Fibroblast of pulmonary artery (primary cell): ENCODE measurements around the gene ADGRA3.

ENCODE experiments used
- DNase-seq: peaks from one replicate; pipeline ENCODE4 v3.0.0-alpha.2; 2010; ENCODE audit warnings: low read depth
- H3K4me3 ChIP-seq: replicated peaks from 2 replicates; pipeline ENCODE4 v1.5.1; 2011; ENCODE audit warnings: low read depth, mild to moderate bottlenecking, control low read depth, low read length, moderate library complexity
- CTCF ChIP-seq: IDR thresholded peaks from 2 replicates; pipeline ENCODE4 v1.5.1; 2011; ENCODE audit warnings: mild to moderate bottlenecking, control low read depth, low read length, inconsistent platforms; ENCODE audit errors: missing control alignments

Gene ADGRA3

DNA sequence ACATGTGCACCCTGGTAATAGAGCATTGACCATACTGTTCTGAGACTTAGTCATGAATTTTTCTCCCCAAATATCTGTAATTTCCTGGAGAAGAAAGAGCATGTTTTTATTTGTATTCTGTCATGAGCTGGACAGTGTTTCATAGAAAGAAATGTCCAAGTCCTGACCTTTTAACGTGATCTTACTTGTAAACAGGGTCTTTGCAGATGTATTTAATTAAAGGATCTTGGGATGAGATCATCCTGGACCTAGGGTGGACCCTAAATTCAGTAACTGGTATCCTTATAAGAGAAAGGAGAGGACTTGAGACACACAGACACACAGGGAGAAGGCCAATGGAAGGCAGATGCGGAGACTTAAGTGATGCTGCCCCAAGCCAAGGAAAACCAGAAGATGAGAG, 3.6 kb downstream of the ADGRA3 start:
- no peak for DNase-seq
- TF ChIP-seq CTCF = no peak

DNA sequence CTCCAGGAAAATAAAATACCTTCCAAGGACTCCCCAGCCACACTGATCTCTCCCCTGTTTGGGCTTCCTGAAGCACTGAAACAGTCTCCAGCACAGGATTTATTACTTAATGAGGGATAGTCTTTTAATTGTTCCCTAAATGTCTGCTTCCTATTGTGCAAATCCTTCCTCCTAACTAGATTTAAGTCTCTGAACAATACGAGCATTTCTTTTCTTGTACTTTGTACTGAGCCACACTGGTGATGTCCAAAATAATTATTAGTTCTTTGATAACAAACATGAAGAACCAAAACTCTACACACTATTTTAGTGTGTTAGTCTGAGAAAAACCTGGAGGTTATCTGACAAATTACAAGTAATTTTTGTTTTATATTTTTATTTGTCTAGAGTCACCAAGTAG, 5.1 kb downstream of the ADGRA3 start:
- no peak overlapping the region for H3K4me3 ChIP-seq
- DNase-seq = no peak
- TF ChIP-seq CTCF = no peak

More for the DNA sequence above, 3.6 kb downstream of the ADGRA3 start:
- no peak overlapping the region for H3K4me3 ChIP-seq

DNA sequence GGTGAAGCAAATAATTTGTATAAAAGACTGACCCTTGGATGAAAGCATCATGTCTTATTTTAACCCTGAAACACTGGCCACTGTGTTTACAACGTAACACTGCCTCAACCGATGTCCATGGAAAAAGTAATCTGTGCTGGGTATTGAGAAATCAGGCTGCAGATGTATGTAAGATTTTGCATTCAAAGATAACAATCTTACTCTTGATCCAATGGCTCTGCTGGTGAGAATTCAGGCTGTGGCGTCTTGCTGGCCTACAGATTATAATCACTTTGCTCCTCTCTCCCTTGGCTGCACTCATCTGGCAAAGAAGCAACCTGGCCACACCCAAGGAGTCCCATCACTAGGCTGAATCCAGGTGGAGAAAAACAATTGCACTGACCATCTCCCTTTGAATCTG, 7.5 kb downstream of the ADGRA3 start:
- no peak overlapping the region for H3K4me3 ChIP-seq
- TF ChIP-seq CTCF = no peak
- no peak for DNase-seq

DNA sequence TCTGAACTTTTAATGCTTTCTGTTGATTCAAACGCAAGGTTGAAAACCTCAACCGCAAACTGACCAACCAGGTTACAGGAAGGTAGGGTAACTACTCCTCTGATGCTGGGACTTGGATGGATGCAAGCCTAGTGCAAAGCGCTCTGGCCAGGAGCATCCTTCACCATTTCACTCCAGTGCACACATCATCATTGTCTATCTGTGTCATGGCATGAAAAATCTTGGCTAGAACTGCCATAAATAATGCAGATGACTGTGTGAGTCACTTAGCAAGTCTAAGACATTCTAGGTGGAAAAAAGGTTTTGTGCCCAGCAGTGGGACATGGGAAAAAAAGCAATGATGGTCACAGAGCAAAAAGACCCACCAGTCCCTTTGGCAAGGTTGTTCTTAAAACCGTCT, 10.9 kb downstream of the ADGRA3 start:
- DNase-seq = no peak
- no peak for TF ChIP-seq CTCF
- H3K4me3 ChIP-seq = no peak overlapping the region

DNA sequence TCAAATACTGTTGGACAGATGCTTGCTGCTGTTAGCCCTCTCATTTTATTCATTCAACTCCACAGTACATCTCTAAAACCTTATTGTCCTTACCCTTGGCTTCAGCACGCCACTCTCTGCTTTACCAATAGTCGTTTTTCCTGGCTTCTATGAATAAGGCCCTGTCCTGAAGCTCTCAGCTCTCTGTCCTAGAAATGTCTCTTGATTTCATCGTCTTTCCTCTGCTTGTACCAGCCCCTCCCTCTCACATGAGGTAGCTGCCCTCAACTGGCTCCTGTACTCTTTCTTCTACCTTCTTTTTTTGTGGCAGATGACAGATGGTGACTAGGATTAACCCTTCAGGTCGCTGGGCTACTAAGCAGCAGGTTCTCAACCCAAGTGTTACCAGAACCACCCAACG, 11.4 kb downstream of the ADGRA3 start:
- no peak for TF ChIP-seq CTCF
- no peak overlapping the region for H3K4me3 ChIP-seq
- no peak for DNase-seq

DNA sequence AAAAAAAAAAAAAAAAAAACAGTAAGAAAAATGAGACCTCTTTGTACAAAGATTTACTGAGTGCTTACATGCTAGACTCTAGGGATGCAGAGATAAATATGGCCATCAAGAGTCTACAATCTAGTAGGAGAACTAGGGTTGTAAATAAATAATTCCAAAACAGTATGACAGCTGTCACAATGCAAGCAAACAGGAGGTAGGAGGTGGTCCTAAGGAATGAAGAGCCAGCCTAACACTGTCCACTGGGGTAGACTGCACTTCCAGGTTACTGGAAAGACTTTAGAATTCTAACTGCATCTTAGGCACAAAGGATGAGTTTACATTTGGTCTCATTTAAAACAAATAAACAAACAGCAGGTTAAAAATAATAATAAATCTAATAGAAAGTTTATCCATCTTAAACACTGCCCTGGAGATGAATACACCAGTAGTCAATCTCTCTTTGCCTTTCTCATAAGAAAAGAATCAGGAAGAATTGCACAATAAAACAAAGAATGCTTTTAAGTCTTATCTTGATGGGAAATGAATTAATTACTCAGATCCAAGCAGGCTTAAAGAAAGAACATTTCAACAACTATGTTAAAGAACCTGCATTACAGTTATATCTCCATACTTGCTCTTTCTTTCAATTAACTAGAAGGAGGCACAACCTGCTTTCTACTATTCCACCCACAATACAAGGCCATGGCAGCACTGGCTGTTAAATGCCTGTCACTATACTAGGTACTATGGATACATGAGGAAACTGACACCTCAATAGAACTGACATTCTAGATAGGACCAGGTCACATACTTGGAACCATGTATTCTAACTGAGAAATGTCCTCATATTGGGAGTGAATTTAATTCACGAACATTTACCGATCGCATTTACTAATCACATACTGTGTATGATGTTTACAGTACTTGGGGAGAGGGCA, 12.7 kb downstream of the ADGRA3 start:
- peak; percentile 43 for DNase-seq
- H3K4me3 ChIP-seq = no peak overlapping the region
- no peak for TF ChIP-seq CTCF

GRCh38 chr4:22501715-22502095, 14.2 kb downstream of the ADGRA3 start:
- no peak for TF ChIP-seq CTCF
- H3K4me3 ChIP-seq = no peak overlapping the region
- no peak for DNase-seq
